Measurements from ENCODE around the gene TPTE2.

TPTE2 gene

DNA sequence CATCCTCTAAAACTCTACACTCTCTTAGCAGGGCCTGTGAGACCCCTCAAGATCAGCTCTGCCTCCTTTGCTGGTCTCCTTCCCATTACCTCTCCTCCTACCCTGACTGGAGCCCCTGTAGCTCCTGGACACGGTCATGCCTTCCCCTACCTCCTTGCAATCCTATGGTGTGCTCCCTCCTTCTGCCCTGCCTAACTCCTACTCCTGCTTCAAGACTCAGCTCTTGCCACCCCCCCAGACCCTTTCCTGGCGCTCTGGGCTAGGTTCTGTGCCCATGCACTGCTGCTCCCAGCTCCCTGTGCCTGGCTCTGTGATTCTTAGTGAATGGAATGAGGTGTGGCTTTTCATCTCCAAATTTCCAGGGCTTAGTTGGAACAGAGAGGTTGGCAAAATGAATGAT is 28.0 kb upstream of the TPTE2 start:
- Histone ChIP-seq H2AFZ (ENCODE audit: low read length) (no peak overlapping the region), H3K79me2 (ENCODE audit: insufficient read depth, low read length) (no peaks in the 10 kb centered on the region), H4K20me1 (ENCODE audit: insufficient read depth, low read length, poor library complexity, severe bottlenecking) (no peaks in the 10 kb centered on the region), H3F3A (ENCODE audit: low read depth) (no peaks in the 10 kb centered on the region), H3K4me2 (ENCODE audit: low read depth, low read length, poor library complexity, severe bottlenecking) (no peak overlapping the region), H3K27me3 (ENCODE audit: insufficient read depth, low read length, poor library complexity, severe bottlenecking) (no peaks in the 10 kb centered on the region), H3K36me3 (ENCODE audit: insufficient read depth, low read length) (no peaks in the 10 kb centered on the region), H3K9ac (ENCODE audit: low read depth, low read length, poor library complexity, severe bottlenecking) (no peak overlapping the region), H3K9me3 (ENCODE audit: insufficient read depth, low read depth, low read length) (no peaks in the 10 kb centered on the region), H3K4me1 (ENCODE audit: insufficient read depth, low read length, poor library complexity, severe bottlenecking) (no peaks in the 10 kb centered on the region), H3K9me2 (replicated peaks; ENCODE audit: low read depth, low read length) (no peaks in the 10 kb centered on the region), H3K4me3 (ENCODE audit: low read length, poor library complexity, severe bottlenecking) (no peak overlapping the region)
- TF ChIP-seq EZH2phosphoT487 (IDR thresholded peaks at IDR 0.05; ENCODE audit: borderline replicate concordance): no peak
- TF ChIP-seq, protein P1, sequence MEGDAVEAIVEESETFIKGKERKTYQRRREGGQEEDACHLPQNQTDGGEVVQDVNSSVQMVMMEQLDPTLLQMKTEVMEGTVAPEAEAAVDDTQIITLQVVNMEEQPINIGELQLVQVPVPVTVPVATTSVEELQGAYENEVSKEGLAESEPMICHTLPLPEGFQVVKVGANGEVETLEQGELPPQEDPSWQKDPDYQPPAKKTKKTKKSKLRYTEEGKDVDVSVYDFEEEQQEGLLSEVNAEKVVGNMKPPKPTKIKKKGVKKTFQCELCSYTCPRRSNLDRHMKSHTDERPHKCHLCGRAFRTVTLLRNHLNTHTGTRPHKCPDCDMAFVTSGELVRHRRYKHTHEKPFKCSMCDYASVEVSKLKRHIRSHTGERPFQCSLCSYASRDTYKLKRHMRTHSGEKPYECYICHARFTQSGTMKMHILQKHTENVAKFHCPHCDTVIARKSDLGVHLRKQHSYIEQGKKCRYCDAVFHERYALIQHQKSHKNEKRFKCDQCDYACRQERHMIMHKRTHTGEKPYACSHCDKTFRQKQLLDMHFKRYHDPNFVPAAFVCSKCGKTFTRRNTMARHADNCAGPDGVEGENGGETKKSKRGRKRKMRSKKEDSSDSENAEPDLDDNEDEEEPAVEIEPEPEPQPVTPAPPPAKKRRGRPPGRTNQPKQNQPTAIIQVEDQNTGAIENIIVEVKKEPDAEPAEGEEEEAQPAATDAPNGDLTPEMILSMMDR (conservative IDR thresholded peaks at IDR 0.05; ENCODE audit: low read length): no peak

DNA sequence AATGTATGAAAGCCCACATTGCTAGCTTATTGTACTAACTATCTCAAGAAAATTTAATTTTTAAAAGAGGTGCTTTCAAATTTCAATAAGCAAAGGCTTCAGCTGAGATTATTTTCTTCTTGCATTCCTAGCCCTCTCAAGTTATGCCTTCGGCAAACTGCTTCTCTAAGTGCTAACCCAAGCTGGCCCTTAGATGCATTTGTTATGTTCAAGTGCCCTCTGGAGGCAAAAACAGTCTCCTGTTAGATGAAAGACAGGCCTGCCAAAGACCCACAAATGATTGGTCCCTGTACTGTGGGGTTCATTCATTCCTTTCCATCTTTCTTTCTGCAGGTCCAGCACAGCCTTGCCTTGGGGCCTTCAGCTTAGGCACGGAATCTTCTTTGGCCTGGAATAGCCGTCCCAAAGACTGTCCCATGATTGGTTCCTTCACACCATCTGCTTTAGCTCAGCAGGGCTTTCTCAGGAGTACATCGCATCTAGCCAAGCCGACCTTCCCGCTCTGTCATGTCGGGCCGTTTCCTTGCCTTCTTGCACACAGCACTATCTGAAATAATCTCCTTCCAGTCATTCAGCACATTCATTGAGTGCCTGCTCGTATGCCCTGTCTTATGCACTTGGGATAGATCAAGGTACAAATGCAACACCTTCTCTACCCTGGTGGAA is 26.4 kb upstream of the TPTE2 start:
- Histone ChIP-seq H3K9me3 (ENCODE audit: insufficient read depth, low read depth, low read length) (no peaks in the 10 kb centered on the region), H2AFZ (ENCODE audit: low read length) (peak overlapping the region; percentile 37), H3K4me2 (ENCODE audit: low read depth, low read length, poor library complexity, severe bottlenecking) (no peak overlapping the region), H3K4me1 (ENCODE audit: insufficient read depth, low read length, poor library complexity, severe bottlenecking) (no peaks in the 10 kb centered on the region), H3K79me2 (ENCODE audit: insufficient read depth, low read length) (no peaks in the 10 kb centered on the region), H3K4me3 (ENCODE audit: low read length, poor library complexity, severe bottlenecking) (no peak overlapping the region), H3K9me2 (replicated peaks; ENCODE audit: low read depth, low read length) (no peaks in the 10 kb centered on the region), H3K27me3 (ENCODE audit: insufficient read depth, low read length, poor library complexity, severe bottlenecking) (no peaks in the 10 kb centered on the region), H3K9ac (ENCODE audit: low read depth, low read length, poor library complexity, severe bottlenecking) (no peak overlapping the region), H3F3A (ENCODE audit: low read depth) (no peaks in the 10 kb centered on the region), H3K36me3 (ENCODE audit: insufficient read depth, low read length) (no peaks in the 10 kb centered on the region), H4K20me1 (ENCODE audit: insufficient read depth, low read length, poor library complexity, severe bottlenecking) (no peaks in the 10 kb centered on the region)
- no peak for TF ChIP-seq EZH2phosphoT487 (IDR thresholded peaks at IDR 0.05; ENCODE audit: borderline replicate concordance)
- TF ChIP-seq, protein P1 (conservative IDR thresholded peaks at IDR 0.05; ENCODE audit: low read length): peak; percentile 85

DNA sequence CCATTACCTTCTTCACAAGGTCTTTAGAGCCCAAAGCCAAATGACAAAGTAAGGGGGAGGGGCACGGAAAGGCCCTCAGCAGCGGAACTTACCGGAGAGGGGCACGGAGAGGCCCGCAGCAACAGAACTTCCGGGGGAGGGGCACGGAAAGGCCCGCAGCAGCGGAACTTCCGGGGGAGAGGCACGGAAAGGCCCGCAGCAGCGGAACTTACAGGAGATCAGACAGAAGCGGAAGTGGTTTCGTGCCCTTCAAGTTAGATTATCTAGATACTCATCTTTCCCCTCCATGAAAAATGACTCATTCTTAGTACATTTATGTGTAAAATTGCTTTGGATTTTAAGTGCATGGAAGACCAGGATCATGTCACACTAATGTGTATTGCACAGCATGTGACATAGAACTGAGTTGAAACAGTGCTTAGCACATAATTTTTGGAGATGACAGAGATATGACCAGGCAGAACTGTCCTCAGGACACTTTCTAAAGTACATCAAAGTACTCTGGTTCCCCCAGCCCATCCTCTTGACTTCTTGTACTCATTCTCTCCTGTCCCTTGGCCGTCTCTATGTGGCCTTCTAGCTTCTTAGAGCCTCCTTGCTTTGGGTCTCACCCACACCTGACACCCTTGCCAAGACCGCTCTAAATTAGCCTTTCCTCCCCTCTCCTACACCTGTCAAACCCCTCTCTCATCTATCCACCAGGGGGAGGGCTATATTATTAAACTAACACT is 25.7 kb upstream of the TPTE2 start:
- H3K9ac ChIP-seq (ENCODE audit: low read depth, low read length, poor library complexity, severe bottlenecking): no peak overlapping the region
- no peaks in the 10 kb centered on the region for H4K20me1 ChIP-seq (ENCODE audit: insufficient read depth, low read length, poor library complexity, severe bottlenecking)
- H3K4me1 ChIP-seq (ENCODE audit: insufficient read depth, low read length, poor library complexity, severe bottlenecking): no peaks in the 10 kb centered on the region
- peak overlapping the region; percentile 37 for H2AFZ ChIP-seq (ENCODE audit: low read length)
- TF ChIP-seq EZH2phosphoT487 (IDR thresholded peaks at IDR 0.05; ENCODE audit: borderline replicate concordance): no peak
- TF ChIP-seq, protein P1 (conservative IDR thresholded peaks at IDR 0.05; ENCODE audit: low read length): no peak
- H3F3A ChIP-seq (ENCODE audit: low read depth): no peaks in the 10 kb centered on the region
- H3K9me3 ChIP-seq (ENCODE audit: insufficient read depth, low read depth, low read length): no peaks in the 10 kb centered on the region
- H3K79me2 ChIP-seq (ENCODE audit: insufficient read depth, low read length): no peaks in the 10 kb centered on the region
- H3K36me3 ChIP-seq (ENCODE audit: insufficient read depth, low read length): no peaks in the 10 kb centered on the region
- H3K27me3 ChIP-seq (ENCODE audit: insufficient read depth, low read length, poor library complexity, severe bottlenecking): no peaks in the 10 kb centered on the region
- H3K4me3 ChIP-seq (ENCODE audit: low read length, poor library complexity, severe bottlenecking): peak overlapping the region; percentile 55
- H3K4me2 ChIP-seq (ENCODE audit: low read depth, low read length, poor library complexity, severe bottlenecking): no peak overlapping the region
- no peaks in the 10 kb centered on the region for H3K9me2 ChIP-seq (replicated peaks; ENCODE audit: low read depth, low read length)
